HG03571 (cell line): ENCODE data around the gene STMN3.
A peak's percentile ranks its signal among the peaks of the same experiment; 100 is the strongest.
"Not testable (repeated sequence)": the region's sequence is repeated elsewhere in the genome, so short reads cannot be mapped to it uniquely, and the experiment has no call there.

Experiments
- ATAC-seq: cut with Tn5 transposase; IDR thresholded peaks from one replicate; pipeline ENCODE4 v1.9.1; 2021; ENCODE audit not compliant: unreplicated experiment

The STMN3 gene

DNA sequence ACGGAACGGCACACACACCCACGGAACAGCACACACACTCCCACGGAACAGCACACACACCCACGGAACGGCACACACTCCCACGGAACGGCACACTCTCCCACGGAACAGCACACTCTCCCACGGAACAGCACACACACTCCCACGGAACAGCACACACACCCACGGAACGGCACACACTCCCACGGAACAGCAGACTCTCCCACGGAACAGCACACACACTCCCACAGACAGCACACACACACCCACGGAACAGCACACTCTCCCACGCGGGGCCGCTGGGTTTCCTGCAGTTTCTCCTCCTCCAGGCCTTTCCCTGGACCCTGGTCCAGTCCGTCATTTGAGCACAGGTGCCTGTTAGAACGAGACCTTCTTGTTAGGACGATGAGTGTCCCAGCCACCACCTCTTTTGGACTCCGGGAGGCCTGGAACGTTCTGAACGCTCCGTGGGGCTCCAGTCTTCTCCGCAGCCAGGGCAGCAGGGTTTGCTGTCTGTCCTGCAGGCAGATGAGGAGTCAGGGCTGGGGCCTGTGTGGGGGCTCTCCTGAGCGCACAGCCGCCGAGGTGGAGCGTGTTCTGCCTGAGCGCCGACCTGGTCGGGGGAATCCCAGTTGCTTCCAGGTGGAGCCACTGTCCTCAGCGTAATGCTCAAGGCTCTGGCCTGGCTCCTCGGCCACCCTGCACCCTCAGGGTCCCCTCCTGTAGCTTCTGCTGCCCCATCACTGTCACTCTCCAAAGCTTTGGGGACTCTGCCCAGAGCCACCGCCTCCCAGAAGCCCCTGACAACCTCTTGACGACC is 25.6 kb upstream of the STMN3 start:
- no peak for ATAC-seq

DNA sequence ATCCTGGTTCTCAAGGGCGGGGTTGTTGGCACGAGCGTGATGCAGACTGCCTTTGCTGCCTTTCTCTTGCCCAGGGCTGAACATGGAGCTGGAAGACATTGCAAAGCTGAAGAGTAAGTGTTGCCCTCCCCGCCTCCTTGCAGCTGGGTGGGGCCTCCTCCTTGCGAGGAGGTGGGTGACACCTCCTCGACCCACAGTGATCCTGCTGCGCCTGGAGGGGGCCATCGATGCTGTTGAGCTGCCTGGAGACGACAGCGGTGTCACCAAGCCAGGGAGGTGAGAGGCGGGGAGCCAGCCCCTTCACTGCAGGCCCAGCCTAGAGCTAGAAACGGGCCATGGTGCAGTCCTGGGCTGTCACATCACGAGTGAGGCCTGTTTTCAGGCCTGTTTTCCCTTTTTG is 24.8 kb upstream of the STMN3 start:
- no peak for ATAC-seq

DNA sequence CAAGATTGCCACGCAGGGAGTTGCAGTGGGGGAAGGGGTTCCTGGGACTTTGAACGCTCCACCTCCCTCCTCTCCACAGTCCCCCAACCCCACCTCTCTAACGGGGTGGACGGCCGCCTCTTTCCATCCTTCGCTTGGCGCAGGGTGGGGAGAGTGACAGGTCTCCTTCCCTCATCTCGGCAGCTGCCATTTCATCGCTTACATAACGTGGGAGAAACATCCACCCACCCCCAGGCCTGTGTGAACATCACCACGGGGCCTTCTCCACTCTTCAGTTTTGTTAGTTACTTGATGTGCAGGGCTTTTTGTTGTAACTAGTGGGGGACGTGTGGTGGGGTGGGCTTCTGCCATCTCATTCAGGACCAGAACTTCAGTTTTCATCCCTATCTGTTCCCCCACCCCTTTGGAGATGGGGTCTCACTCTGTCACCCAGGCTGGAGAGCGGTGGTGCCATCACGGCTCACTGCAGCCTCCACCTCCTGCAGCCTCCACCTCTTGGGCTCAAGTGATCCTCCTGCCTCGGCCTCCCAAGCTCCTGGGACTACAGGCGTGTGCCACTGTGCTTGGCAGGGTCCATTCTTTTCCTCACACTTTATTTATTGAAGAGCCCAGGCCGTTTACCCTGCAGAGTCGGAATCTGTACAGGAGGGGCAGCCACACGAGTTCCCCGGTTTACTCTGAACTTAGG is 22.6 kb upstream of the STMN3 start:
- ATAC-seq, result no peak

DNA sequence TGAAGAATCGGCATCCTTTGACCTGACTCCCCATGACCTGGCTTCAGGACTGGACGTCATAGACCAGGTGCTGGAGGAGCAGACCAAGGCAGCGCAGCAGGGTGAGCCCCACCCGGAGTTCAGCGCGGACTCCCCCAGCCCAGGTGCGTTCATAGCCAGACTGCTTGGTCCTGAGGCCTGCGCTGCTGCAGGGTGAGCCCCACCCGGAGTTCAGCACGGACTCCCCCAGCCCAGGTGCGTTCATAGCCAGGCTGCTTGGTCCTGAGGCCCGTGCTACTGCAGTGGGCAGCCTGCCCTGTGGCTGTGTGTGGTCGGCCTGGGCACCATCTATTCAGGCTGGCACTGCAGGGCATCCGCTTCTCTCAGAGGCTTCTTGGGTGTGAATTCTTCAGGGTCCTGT is 20.7 kb upstream of the STMN3 start:
- no peak for ATAC-seq

DNA sequence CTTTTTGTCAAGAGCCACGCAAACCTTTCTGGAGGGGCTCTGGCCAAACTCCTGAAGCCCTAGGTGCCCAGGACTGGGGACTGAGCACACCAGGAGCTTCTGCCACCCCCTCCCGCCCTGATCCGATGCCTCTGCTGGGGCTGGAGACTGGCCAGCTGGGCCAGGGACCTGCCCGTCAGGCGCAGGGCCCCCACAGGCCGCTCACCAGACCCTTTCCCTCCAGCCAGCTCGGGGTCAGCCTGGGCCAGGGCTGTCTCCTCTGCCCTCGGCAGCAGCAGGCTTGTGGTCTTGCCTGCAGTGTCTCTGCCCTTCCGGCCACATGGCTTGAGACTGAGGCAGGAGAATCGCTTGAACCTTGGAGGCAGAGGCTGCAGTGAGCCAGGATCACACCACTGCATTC is 19.4 kb upstream of the STMN3 start:
- no peak for ATAC-seq

DNA sequence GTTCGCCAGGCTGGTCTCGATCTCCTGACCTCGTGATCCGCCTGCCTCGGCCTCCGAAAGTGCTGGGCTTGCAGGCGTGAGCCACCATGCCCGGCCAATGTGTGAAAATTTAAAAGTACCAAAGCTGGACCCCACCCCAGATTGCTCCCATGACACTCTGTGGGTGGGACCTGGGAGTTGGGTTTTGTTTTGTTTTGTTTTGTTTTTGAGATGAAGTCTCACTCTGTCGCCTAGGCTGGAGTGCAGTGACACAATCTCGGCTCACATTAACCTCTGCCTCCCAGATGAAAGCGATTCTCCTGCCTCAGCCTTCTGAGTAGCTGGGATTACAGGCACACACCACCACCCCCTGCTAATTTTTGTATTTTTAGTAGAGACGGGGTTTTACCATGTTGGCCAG is 18.5 kb upstream of the STMN3 start:
- ATAC-seq, result not testable (repeated sequence)

DNA sequence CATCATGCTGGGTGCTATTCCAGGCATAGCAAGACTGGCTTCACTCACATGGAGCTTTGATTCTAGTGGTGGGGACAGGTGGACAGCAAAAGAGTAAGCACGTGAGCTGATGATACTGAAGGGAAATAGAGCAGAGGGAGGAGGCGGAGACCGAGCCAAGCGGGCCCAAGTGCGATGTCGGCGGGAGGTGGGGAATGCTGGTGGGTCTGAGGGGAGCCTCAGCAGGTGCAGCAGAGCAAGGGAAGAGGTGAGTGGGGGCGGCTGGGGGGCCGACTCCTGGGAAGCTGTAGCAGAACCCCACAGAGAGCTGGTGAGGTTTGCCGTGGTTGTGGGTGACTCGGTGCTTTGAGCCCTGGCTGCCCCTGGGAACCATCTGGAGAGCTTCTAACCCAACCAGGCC is 15.1 kb upstream of the STMN3 start:
- no peak for ATAC-seq

DNA sequence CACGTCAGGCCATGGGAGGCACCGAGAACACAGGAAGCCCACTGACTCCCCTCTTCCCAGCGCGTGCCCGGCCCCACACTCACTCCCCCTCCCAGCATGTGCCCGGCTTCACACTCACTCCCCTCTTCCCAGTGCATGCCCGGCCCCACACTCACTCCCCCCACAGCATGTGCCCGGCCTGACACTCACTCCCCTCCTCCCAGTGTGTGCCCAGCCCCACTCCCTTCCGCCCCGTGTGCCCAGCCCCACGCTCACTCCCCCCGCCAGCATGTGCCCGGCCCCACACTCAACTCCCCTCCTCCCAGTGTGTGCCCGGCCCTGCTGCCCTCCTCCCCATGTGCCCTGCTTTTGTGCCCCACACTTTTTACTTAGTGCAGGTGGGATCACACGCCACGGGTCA is 14.6 kb upstream of the STMN3 start:
- no peak for ATAC-seq

DNA sequence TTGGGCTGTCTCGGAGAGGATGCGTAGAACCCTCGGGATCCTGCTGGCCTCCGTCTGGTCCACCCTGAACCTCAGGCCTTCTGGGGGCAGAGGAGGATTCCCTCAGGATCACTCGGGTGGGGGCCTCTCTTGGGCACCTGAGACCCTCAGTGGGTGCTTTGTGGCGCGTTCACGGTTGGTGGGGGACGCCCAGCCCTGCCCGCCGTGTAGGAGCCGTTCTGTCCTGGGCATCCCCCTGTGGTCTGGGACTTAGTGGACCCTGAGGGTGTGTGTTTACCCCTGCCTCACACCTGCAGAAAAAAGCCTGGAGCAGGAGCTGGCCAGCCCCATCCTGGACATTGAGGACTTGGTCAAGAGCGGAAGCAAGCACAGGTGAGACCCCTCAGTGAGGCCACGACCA is 12.5 kb upstream of the STMN3 start:
- no peak for ATAC-seq

DNA sequence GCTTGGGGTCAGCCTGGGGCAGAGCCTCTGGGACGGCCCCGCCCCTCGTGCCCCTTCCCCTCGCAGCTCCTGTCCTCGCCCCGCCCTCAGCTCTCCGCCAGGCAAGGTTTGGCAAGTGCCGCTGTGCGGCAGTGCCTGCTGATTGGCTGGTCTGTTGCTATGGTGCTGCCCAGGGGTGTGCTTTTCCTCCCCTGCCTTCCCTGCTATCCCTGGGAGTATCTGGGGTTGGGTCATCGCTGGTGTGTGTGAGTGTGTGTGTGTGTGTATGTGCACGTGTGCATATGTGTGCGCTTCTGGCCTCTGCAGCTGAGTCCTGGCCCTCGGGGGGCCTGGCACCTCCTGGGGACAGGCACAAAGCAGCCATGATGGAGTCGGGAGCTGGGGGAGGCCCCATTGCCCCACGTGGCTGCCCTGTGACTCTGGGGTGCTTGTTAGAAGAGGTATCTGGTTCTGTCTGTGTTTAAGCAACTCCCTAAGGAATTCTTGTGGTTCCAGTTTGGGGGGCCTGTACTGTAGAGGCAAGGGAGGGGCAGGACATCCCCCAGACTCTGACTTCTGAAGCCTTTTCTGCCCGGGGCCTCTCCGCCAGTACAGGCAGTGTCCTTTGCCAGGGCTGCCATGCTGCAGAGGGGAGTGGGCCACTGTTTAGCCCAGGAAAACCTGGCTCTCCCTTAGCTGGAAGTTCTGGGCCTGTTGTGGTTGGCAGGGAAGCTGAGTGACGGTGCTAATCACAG is 11.8 kb upstream of the STMN3 start:
- no peak for ATAC-seq

DNA sequence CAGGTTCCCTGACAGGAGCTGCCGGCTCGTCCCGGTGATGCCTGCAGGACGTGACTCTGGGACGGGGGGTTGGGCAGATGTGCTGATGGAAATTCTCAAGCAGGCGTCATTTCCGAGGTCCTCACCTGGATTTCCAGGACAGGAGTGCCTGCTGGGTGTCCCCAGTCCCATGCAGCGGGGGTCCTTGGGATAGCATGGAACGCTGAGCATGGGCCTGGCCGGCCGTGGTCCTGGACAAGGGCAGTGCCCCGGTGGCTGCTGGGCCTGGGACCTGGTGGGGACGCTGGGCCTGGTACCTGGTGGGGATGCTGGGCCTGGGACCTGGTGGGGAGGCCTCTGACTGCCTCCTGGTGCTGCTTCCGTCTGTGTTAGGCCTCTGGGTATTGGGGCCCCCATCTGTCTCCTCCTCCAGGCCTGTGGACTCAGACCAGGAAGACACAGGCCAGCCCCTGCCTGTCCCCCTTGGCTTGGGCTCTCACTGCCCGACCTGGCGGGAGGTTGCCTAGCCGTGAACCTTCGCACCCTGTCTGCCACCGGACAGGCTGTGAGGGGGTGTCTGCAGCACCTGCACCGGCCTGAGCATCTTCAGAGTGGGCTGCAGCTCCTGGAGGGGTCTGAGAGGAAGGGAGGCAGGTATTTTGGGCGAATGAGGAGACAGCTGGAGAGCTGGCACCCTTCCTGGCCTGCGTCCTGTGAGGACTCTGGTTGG is 11.1 kb upstream of the STMN3 start:
- no peak for ATAC-seq

DNA sequence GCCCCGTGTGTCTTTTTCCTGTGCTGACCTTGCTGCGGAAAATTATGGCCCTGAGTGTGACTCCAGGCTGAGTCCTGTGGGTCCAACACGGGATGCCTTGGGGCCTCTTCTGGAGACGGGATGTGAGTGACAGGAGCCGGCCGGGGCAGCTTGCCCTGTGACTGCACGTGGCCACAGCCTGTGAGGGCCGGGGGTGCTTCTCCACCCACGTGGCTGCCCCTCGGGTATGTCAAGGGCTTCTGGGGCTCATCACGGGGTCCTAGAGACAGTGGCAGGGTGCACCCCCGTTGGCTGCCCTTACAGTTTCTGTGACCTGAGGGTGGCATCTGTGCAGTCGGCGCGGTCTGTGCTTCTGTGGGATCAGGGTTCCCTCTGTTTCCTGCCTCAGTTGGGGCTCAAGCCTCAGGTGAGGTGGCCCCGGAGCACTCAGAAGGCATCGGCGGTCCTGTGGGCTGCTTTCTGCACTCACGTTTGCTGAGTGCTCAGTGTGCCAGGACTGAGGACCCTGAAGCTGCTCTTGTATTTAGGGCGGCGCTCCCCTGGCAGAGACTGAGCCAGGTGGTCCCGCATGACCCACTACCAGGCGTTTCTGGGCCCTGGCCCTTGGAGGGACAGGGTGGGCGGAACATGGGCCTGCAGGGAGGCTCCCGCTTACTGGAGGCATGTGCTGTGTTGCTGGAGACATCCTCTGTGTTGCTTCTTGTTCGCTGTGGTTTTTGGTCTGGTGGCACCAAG is 10.3 kb upstream of the STMN3 start:
- ATAC-seq, result no peak

DNA sequence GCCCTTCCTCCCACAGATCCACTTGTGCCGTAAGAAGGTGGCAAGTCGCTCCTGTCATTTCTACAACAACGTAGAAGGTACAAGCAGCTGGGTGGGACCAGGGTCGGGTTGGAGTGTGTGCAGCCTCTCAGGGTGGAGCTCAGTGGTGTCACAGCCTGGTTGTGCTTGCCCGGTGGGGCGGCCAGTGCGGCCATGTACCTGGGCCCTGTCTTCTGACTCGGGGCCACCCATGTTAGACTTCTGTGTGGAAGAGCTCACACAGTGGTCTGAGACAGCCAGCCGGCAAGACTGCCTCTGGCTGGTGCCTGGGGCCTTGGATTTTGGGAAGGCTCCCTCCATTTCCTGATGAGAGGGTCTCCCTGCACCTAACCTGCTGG is 9.6 kb upstream of the STMN3 start:
- ATAC-seq, result no peak

DNA sequence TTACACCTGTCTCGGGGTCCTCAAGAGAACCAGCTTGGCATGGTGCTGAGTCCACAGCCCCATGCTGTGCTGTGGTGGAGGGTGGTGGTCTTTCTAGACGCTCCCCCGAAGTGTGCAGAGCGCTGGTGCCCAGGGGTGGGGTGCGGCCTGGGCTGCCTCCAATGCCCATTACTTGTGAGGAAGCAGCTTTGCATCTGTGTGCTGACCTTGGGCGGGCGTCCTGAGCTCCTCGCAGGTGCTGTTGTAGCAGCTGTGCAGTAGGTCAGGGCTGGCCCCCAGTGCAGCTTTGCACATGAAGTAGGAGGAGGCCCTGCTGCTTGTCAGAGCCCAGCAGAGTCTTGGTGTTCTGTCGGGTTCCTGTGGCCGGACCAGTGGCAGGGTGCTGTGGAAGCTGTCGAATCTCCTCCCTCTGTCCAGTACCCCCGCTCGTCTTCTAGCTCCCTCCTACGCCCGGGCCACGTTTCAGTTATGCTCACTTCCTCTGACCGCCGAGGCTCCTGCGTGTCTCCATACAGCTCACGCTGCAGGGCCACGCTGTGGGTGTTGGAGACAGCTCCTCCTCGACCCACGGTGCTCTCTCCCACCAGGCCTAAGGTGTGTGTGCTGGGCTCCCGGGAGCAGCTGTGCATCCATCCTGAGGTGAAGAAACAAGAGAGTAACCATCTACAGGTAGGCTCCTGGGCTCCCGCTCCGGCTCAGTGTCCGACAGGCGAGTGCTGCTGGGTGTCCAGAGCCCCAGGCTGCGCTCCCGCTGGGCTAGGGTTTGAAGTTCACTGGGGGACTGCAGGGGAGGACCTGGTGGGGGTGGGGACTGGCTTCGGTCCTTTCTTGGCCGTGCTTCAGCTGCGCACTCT is 9.0 kb upstream of the STMN3 start:
- no peak for ATAC-seq

DNA sequence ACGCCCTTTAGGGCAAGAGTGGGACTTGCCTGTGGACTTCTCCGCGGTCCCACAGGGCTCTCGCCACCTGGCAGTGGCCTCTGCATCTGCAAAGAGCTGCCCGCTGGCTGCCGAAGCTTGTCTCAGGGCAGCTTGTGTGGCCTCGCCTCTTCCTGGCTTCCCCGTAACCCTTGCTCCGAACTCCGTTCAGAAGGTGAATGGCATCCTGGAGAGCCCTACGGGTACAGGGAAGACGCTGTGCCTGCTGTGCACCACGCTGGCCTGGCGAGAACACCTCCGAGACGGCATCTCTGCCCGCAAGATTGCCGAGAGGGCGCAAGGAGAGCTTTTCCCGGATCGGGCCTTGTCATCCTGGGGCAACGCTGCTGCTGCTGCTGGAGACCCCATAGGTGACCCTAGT is 7.9 kb upstream of the STMN3 start:
- no peak for ATAC-seq

DNA sequence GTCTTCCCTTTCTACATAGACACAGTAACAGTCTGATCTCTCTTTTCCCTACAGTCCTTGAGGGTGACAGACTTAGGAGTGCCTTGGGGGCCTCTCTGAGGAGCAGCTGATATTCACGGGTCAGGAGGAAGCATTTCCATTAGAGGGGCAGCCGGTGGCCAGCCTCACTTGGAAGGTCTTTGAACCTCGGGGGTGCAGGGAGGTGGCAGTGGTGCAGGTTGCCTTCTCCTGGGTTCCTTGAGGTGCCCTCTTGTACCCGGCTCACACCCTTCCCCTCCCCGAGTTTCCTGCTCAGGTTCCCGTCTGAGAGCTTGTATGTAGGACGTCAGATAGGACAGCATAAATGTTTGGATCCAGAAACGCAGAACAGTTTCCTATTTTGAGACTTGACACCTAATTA is 7.4 kb upstream of the STMN3 start:
- ATAC-seq, result no peak

DNA sequence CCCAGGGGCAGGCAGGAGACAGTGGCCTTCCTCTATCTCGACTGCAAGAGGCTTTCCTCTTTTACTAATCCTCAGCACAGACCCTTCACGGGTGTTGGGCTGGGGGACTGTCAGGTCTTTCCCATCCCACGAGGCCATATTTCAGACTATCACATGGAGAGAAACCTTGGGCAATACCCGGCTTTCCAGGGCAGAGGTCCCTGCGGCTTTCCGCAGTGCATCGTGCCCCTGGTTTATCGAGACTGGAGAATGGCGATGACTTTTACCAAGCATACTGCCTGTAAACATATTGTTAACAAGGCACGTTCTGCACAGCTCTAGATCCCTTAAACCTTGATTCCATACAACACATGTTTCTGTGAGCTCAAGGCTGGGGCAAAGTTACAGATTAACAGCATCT is 7.0 kb upstream of the STMN3 start:
- not testable (repeated sequence) for ATAC-seq

DNA sequence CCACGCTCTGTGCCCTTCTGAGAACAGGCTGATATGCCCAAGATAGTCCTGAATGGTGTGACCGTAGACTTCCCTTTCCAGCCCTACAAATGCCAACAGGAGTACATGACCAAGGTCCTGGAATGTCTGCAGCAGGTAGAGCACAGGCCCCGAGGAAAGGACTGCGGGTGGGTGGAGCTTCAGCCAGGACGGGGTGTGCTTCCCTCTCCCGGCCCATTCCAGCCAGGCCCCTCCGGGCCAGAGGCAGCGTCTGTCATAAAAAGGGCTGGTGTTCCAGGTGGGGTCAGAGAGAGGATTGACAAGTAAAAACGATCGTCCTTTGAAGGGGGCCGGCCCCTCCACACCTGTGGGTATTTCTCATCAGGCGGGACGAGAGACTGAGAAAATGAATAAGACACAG is 6.1 kb upstream of the STMN3 start:
- no peak for ATAC-seq

DNA sequence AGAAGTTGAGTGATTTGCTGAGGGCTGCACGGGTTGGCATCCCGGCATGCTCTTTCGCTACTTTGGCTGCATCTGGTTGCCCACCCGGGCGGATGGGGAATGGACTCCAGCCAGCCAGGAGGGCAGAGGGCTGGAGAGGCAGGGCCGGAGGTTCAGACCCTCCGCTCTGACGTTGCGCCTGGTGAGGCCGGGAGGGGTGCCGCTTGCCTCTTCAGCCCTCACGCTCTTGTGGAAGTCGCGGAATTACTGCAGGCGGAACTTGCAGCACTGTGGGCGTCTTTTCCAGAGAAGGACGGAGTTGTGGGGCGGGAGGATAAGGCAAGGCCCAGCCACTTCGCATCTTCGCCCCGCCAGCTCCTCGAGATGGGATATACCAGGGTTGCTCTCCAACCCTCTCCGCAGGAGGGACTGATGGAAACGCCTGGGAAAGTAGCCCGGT is 5.5 kb upstream of the STMN3 start:
- ATAC-seq, result peak; percentile 10
